H9 (cell line): ENCODE results near the gene PMM2. TPM values are rescaled to one million over a fixed set of nuclear protein-coding genes. Genes with fewer than 3 reads are reported as not detected.

Experiments
- DNase-seq: peaks from one replicate; pipeline ENCODE4 v3.0.0-alpha.2; 2017
- H2AFZ ChIP-seq: one replicate; pipeline ENCODE4 v1.6.1; 2013; ENCODE audit warnings: mild to moderate bottlenecking, low read length, control low read depth, moderate library complexity
- H2AK5ac ChIP-seq: 2 replicates; pipeline ENCODE4 v1.6.1; 2013; ENCODE audit warnings: low read length, control low read depth, mixed read lengths; ENCODE audit not compliant: insufficient read length
- H2BK120ac ChIP-seq: one replicate; pipeline ENCODE4 v1.6.1; 2013; ENCODE audit warnings: low read depth, mild to moderate bottlenecking, low read length, control low read depth, inconsistent platforms; ENCODE audit not compliant: poor library complexity, severe bottlenecking
- H2BK12ac ChIP-seq: 2 replicates; pipeline ENCODE4 v1.6.1; 2013; ENCODE audit warnings: low read length, control low read depth, mixed read lengths, low read depth; ENCODE audit not compliant: insufficient read length
- H2BK15ac ChIP-seq: 2 replicates; pipeline ENCODE4 v1.6.1; 2013; ENCODE audit warnings: low read depth, low read length, control low read depth
- H2BK20ac ChIP-seq: one replicate; pipeline ENCODE4 v1.6.1; 2013; ENCODE audit warnings: low read depth, mild to moderate bottlenecking, low read length, control low read depth, inconsistent platforms; ENCODE audit not compliant: poor library complexity, severe bottlenecking
- H2BK5ac ChIP-seq: 2 replicates; pipeline ENCODE4 v1.6.1; 2013; ENCODE audit warnings: low read length, control low read depth, mixed read lengths; ENCODE audit not compliant: insufficient read length
- H3K14ac ChIP-seq: 2 replicates; pipeline ENCODE4 v1.6.1; 2013; ENCODE audit warnings: low read length, control low read depth; ENCODE audit not compliant: insufficient read depth
- H3K18ac ChIP-seq: 2 replicates; pipeline ENCODE4 v1.6.1; 2013; ENCODE audit warnings: low read depth, mild to moderate bottlenecking, mixed read lengths, low read length, control low read depth; ENCODE audit not compliant: insufficient read length
- H3K23ac ChIP-seq: 2 replicates; pipeline ENCODE4 v1.6.1; 2013; ENCODE audit warnings: low read length, control low read depth, mixed read lengths, low read depth; ENCODE audit not compliant: insufficient read length
- H3K23me2 ChIP-seq: 2 replicates; pipeline ENCODE4 v1.6.1; 2013; ENCODE audit warnings: low read depth, mild to moderate bottlenecking, mixed read lengths, low read length, control low read depth; ENCODE audit not compliant: insufficient read length, poor library complexity, severe bottlenecking
- H3K27ac ChIP-seq: 2 replicates; pipeline ENCODE4 v1.5.1; 2013; ENCODE audit warnings: low read length, control low read depth, mixed read lengths, low read depth; ENCODE audit not compliant: insufficient read length
- H3K27me3 ChIP-seq: 2 replicates; pipeline ENCODE4 v1.6.1; 2013; ENCODE audit warnings: low read length, control low read depth, inconsistent platforms; ENCODE audit not compliant: insufficient read depth
- H3K4ac ChIP-seq: 2 replicates; pipeline ENCODE4 v1.6.1; 2013; ENCODE audit warnings: low read depth, mild to moderate bottlenecking, control low read depth, inconsistent platforms, low read length, moderate library complexity
- H3K4me1 ChIP-seq: 2 replicates; pipeline ENCODE4 v1.6.1; 2013; ENCODE audit warnings: low read length, control low read depth, inconsistent platforms; ENCODE audit not compliant: insufficient read depth
- H3K4me2 ChIP-seq: 2 replicates; pipeline ENCODE4 v1.6.1; 2013; ENCODE audit warnings: low read length, control low read depth, mixed read lengths; ENCODE audit not compliant: insufficient read length, insufficient read depth
- H3K56ac ChIP-seq: 2 replicates; pipeline ENCODE4 v1.6.1; 2013; ENCODE audit warnings: low read depth, mild to moderate bottlenecking, mixed read lengths, low read length, control low read depth; ENCODE audit not compliant: insufficient read length
- H3K79me1 ChIP-seq: 2 replicates; pipeline ENCODE4 v1.6.1; 2013; ENCODE audit warnings: low read depth, mild to moderate bottlenecking, moderate library complexity, low read length, control low read depth, inconsistent platforms; ENCODE audit not compliant: insufficient read depth, poor library complexity, severe bottlenecking
- H3K79me2 ChIP-seq: 2 replicates; pipeline ENCODE4 v1.6.1; 2013; ENCODE audit warnings: low read length, control low read depth, inconsistent platforms; ENCODE audit not compliant: insufficient read depth
- H3K9ac ChIP-seq: 2 replicates; pipeline ENCODE4 v1.6.1; 2013; ENCODE audit warnings: low read length, control low read depth, mixed read lengths; ENCODE audit not compliant: insufficient read length; ENCODE audit errors: extremely low read depth
- H3K9me3 ChIP-seq: one replicate; pipeline ENCODE4 v1.6.1; 2013; ENCODE audit warnings: low read depth, low read length, inconsistent platforms; ENCODE audit not compliant: control insufficient read depth
- H3T11ph ChIP-seq: one replicate; pipeline ENCODE4 v1.6.1; 2013; ENCODE audit warnings: mild to moderate bottlenecking, low read length, control low read depth, inconsistent platforms
- H4K20me1 ChIP-seq: one replicate; pipeline ENCODE4 v1.6.1; 2013; ENCODE audit not compliant: control insufficient read depth, insufficient read length, insufficient read depth
- H4K5ac ChIP-seq: 2 replicates; pipeline ENCODE4 v1.6.1; 2013; ENCODE audit warnings: low read depth, mild to moderate bottlenecking, mixed read lengths, low read length, control low read depth; ENCODE audit not compliant: insufficient read length
- H4K8ac ChIP-seq: replicated peaks from 2 replicates; pipeline ENCODE4 v1.6.1; 2013; ENCODE audit warnings: low read length, control low read depth, mixed read lengths, low read depth; ENCODE audit not compliant: insufficient read length
- H4K91ac ChIP-seq: 2 replicates; pipeline ENCODE4 v1.6.1; 2013; ENCODE audit warnings: low read depth, mild to moderate bottlenecking, moderate library complexity, mixed read lengths, low read length, control low read depth; ENCODE audit not compliant: insufficient read length
- H3K27ac Mint-ChIP-seq, 3 experiments: 2 replicates in 2 of 3; 3 replicates in 1 of 3; pipeline ENCODE4 v1.8.0; 2020 to 2021; ENCODE audit warnings: mixed read lengths in 3 of 3, mild to moderate bottlenecking in 1 of 3, moderate library complexity in 1 of 3
- H3K27me3 Mint-ChIP-seq: 2 replicates; pipeline ENCODE4 v1.8.0; 2021; ENCODE audit warnings: low read depth, mild to moderate bottlenecking, moderate library complexity, mixed read lengths
- H3K36me3 Mint-ChIP-seq, 3 experiments: 2 replicates in 2 of 3; 3 replicates in 1 of 3; pipeline ENCODE4 v1.8.0; 2020 to 2021; ENCODE audit warnings: low read depth in 3 of 3, mixed read lengths in 3 of 3; ENCODE audit not compliant: insufficient read depth in 1 of 3
- H3K4me1 Mint-ChIP-seq, 2 experiments: 2 replicates each; pipeline ENCODE4 v1.8.0; 2020; ENCODE audit warnings: mixed read lengths in 2 of 2
- H3K4me3 Mint-ChIP-seq, 2 experiments: 2 replicates in 1 of 2; 3 replicates in 1 of 2; pipeline ENCODE4 v1.8.0; 2020 to 2021; ENCODE audit warnings: mild to moderate bottlenecking in 2 of 2, mixed read lengths in 2 of 2, moderate library complexity in 1 of 2
- H3K9me3 Mint-ChIP-seq, 2 experiments: 2 replicates in 1 of 2; 3 replicates in 1 of 2; pipeline ENCODE4 v1.8.0; 2020; ENCODE audit warnings: mild to moderate bottlenecking in 2 of 2, mixed read lengths in 2 of 2, moderate library complexity in 1 of 2
- WGBS: extraction: QIAGEN DNeasy Blood & Tissue Kit; methylation state at CpG from one replicate; pipeline ENCODE4 v1.1.7; 2013; ENCODE audit warnings: missing lambda C conversion rate, low lambda C conversion rate, mixed read lengths; ENCODE audit not compliant: insufficient read length; ENCODE audit errors: extremely low coverage; 5-methylcytosine and 5-hydroxymethylcytosine counted together
- total RNA-seq: library from RNA; stranded (reverse); gene quantifications from 2 replicates; pipeline ENCODE4 v1.2.1, GENCODE V29; 2021
- TF ChIP-seq, protein P1 (sequence below): fragments of 200-600 bp; sonication (generic); conservative IDR thresholded peaks from 3 replicates; pipeline ENCODE4 v1.8.0; 2021; ENCODE audit warnings: antibody characterized with exemption, mild to moderate bottlenecking

Gene PMM2
- total RNA-seq, 1 experiment from 2014 or later = 82.7 TPM

DNA sequence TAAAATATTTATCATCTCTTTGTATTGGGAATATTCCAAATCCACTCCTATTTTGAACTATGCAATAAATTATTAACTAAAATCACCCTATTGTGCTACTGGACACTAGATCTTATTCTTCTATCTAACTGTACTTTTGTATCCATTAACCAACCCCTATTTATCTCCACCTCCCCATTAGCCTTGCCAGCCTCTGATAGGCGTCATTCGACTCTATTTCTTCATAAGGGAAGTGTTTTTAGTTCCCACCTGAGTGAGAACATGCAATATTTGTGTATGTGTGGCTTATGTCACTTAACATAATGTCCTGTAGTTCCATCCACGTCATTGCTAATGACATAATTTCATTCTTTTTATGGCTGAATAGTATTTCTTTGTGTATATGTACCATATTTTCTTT lies 24.1 kb upstream of the PMM2 start:
- Mint-ChIP-seq H3K27ac (no peak overlapping the region), H3K9me3 (no peaks in the 10 kb centered on the region), H3K4me3 (no peak overlapping the region), H3K4me1 (peaks cover 0 to 5% of the 10 kb centered on the region in 2 experiments; a peak in 1 of 4 replicates), H3K27me3 (no peaks in the 10 kb centered on the region; the same call in 1 of the 2 replicates), H3K36me3 (peaks cover 4 to 5% (median 4%) of the 10 kb centered on the region in 3 experiments)
- no peak overlapping the region for H3K9ac ChIP-seq
- no peak overlapping the region for H2BK15ac ChIP-seq
- H3K14ac ChIP-seq = no peak overlapping the region
- no peak overlapping the region for H3K27ac ChIP-seq
- no CpG with 5 or more reads among the region's 3 CpGs for WGBS
- H2AFZ ChIP-seq = no peak overlapping the region
- no peak overlapping the region for H3K4me2 ChIP-seq
- no peak overlapping the region for H3K23ac ChIP-seq
- DNase-seq = no peak
- no peak overlapping the region for H2BK12ac ChIP-seq
- H3K79me2 ChIP-seq = no peaks in the 10 kb centered on the region
- no peaks in the 10 kb centered on the region for H3K27me3 ChIP-seq
- TF ChIP-seq, protein P1, sequence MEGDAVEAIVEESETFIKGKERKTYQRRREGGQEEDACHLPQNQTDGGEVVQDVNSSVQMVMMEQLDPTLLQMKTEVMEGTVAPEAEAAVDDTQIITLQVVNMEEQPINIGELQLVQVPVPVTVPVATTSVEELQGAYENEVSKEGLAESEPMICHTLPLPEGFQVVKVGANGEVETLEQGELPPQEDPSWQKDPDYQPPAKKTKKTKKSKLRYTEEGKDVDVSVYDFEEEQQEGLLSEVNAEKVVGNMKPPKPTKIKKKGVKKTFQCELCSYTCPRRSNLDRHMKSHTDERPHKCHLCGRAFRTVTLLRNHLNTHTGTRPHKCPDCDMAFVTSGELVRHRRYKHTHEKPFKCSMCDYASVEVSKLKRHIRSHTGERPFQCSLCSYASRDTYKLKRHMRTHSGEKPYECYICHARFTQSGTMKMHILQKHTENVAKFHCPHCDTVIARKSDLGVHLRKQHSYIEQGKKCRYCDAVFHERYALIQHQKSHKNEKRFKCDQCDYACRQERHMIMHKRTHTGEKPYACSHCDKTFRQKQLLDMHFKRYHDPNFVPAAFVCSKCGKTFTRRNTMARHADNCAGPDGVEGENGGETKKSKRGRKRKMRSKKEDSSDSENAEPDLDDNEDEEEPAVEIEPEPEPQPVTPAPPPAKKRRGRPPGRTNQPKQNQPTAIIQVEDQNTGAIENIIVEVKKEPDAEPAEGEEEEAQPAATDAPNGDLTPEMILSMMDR = no peak
- H3K9me3 ChIP-seq = no peaks in the 10 kb centered on the region
- no peak overlapping the region for H2BK120ac ChIP-seq
- no peak overlapping the region for H3K4ac ChIP-seq
- H4K5ac ChIP-seq = no peak overlapping the region
- H3K56ac ChIP-seq = no peak overlapping the region
- no peaks in the 10 kb centered on the region for H3K79me1 ChIP-seq
- no peak overlapping the region for H2BK5ac ChIP-seq
- H3K18ac ChIP-seq = no peak overlapping the region
- no peak overlapping the region for H3T11ph ChIP-seq
- no peaks in the 10 kb centered on the region for H3K4me1 ChIP-seq
- no peaks in the 10 kb centered on the region for H3K23me2 ChIP-seq
- H2BK20ac ChIP-seq = no peak overlapping the region
- no peak overlapping the region for H4K91ac ChIP-seq
- no peaks in the 10 kb centered on the region for H4K20me1 ChIP-seq
- H4K8ac ChIP-seq = no peak overlapping the region
- no peak overlapping the region for H2AK5ac ChIP-seq
